ENCODE measurements around the gene PCDHGA5. TPM values are rescaled to one million over a fixed set of nuclear protein-coding genes. Genes with fewer than 3 reads are reported as not detected.
"Not testable (repeated sequence)": the region's sequence is repeated elsewhere in the genome, so short reads cannot be mapped to it uniquely, and the experiment has no call there.

PCDHGA5 gene
- total and polyA plus RNA-seq, 2 of the 8 experiments (the other 6 are each of a cell fraction or from before 2014, with no cell fraction given) = 1.1 to 1.3 TPM

- H4K91ac ChIP-seq (replicated peaks; ENCODE audit: insufficient read length, low read length); H2BK20ac ChIP-seq (ENCODE audit: low read length); H2BK5ac ChIP-seq (ENCODE audit: low read depth, low read length); H3K79me2 ChIP-seq (ENCODE audit: control insufficient read depth in 1 of 2, insufficient read depth in 2 of 2, low read length in 2 of 2); H3K14ac ChIP-seq (ENCODE audit: insufficient read length); H4K8ac ChIP-seq (ENCODE audit: extremely low read depth, insufficient read depth, low read length); H3K56ac ChIP-seq (replicated peaks; ENCODE audit: insufficient read length, low read depth, low read length); H2BK120ac ChIP-seq (replicated peaks; ENCODE audit: low read depth, low read length); H3K27ac ChIP-seq (ENCODE audit: low read depth, low read length); H4K5ac ChIP-seq (ENCODE audit: insufficient read length, low read depth, low read length); H3K23ac ChIP-seq (ENCODE audit: insufficient read length); H3K27me3 ChIP-seq (replicated peaks in 1 of 4; ENCODE audit: control insufficient read depth in 3 of 4, extremely low read depth in 1 of 4, insufficient read depth in 3 of 4, low read length in 3 of 4); H3K36me3 ChIP-seq (ENCODE audit: control insufficient read depth in 2 of 4, insufficient read depth in 4 of 4, low read length in 3 of 4); H4K20me1 ChIP-seq (replicated peaks in 1 of 2; ENCODE audit: control insufficient read depth in 1 of 2, insufficient read depth in 2 of 2, low read length in 2 of 2); H3K23me2 ChIP-seq (ENCODE audit: low read depth, low read length); H3K4ac ChIP-seq (replicated peaks; ENCODE audit: insufficient read length, low read depth, low read length); H2BK12ac ChIP-seq (ENCODE audit: low read depth, low read length); H2AK5ac ChIP-seq (ENCODE audit: low read depth, low read length); H3K18ac ChIP-seq (ENCODE audit: extremely low read depth, low read length); H3K79me1 ChIP-seq (ENCODE audit: low read depth, low read length); H2BK15ac ChIP-seq (ENCODE audit: low read length); H3K4me1 ChIP-seq (replicated peaks in 1 of 4; ENCODE audit: control insufficient read depth in 3 of 4, insufficient read depth in 4 of 4, low read length in 3 of 4): not testable (repeated sequence)
- 0 out of 2 replicates have a peak within 1 kb of the TSS, but pooled peaks have one; percentile 56 for H2AFZ ChIP-seq (ENCODE audit: low read length)
- peak within 1 kb of the TSS in 3 of 4 experiments; percentile 29 to 39 (median 37); a peak in 2 of 7 replicates for H3K9ac ChIP-seq (replicated peaks in 1 of 4; ENCODE audit: extremely low read depth in 1 of 4, low read depth in 3 of 4, low read length in 3 of 4)
- peaks cover 7 to 25% of the 10 kb centered on the region in 2 experiments; a peak in 3 of 4 replicates for H3K9me3 ChIP-seq (ENCODE audit: insufficient read depth in 2 of 2, low read depth in 1 of 2, low read length in 1 of 2)
- DNase-seq (ENCODE audit: low read depth in 1 of 2, low spot score in 2 of 2) (peak in 1 of 2 experiments; percentile 90), FAIRE-seq (peak; percentile 72)
- ChIA-PET POLR2A (ENCODE audit: partially characterized antibody) (interaction anchor here (0.8 to 1.3 kb wide), 3 partner anchors 13 to 104 kb away, joined by 3 read pairs; partner anchors contain the start of genes PCDHGA11 and PCDHGB2), CTCF (ENCODE audit: partially characterized antibody) (interaction anchor here (0.7 to 23.3 kb wide), 53 partner anchors 10 to 252 kb away, joined by 3 to 1236 read pairs (median 5); partner anchors contain the start of genes PCDHB10, PCDHB11, PCDHB14 and PCDHB15)
- peak within 1 kb of the TSS; percentile 58 to 70 (median 64) for H3K4me3 ChIP-seq (ENCODE audit: extremely low read depth in 1 of 4, insufficient read depth in 2 of 4, low read depth in 3 of 4, low read length in 4 of 4)
- H3K4me2 ChIP-seq (ENCODE audit: insufficient read depth in 1 of 2, low read depth in 2 of 2, low read length in 2 of 2) = peak within 1 kb of the TSS; percentile 68 to 70
- 7% methylated on average over 39 of the region's 51 CpGs; no CpG with 5 or more reads in 1 of the 2 experiments for WGBS, 2 experiments (ENCODE audit: extremely low coverage in 1 of 2, insufficient coverage in 1 of 2, insufficient read length in 1 of 2, insufficient replicate concordance in 2 of 2, low coverage in 1 of 2, low lambda C conversion rate in 2 of 2, missing lambda C conversion rate in 1 of 2)
- TF ChIP-seq JUND (IDR thresholded peaks at IDR 0.05; ENCODE audit: low read length) (0 out of 2 replicates have a peak, but pooled peaks have one; percentile 3), TAF1 (IDR thresholded peaks at IDR 0.05; ENCODE audit: low read depth, low read length) (0 out of 2 replicates have a peak, but pooled peaks have one; percentile 58), RBBP5 (IDR thresholded peaks at IDR 0.05; ENCODE audit: borderline replicate concordance, low read depth, low read length) (0 out of 2 replicates have a peak, but pooled peaks have one; percentile 66), SP4 (IDR thresholded peaks at IDR 0.05; ENCODE audit: low read length) (0 out of 2 replicates have a peak, but pooled peaks have one; percentile 49), POLR2A (IDR thresholded peaks at IDR 0.05; ENCODE audit: control extremely low read depth in 1 of 2, low read depth in 2 of 2, low read length in 2 of 2) (peak in 1 of 2 experiments; percentile 30; a peak in 1 of 3 replicates), TBP (IDR thresholded peaks at IDR 0.05; ENCODE audit: low read depth, low read length) (0 out of 2 replicates have a peak, but pooled peaks have one; percentile 32), SUZ12 (IDR thresholded peaks at IDR 0.05; ENCODE audit: low read length) (peak; percentile 41; the same call in 1 of the 2 replicates), ASH2L (IDR thresholded peaks at IDR 0.05; ENCODE audit: low read length) (peak; percentile 94), CTCF (IDR thresholded peaks at IDR 0.05; ENCODE audit: control extremely low read depth in 1 of 3, insufficient read depth in 1 of 3, low read depth in 1 of 3, low read length in 3 of 3) (peak; percentile 72 to 91 (median 78))
These were observed 44.0 kb downstream of the PCDHGA5 start, which contains the start of gene PCDHGB6 for GRCh38 chr5:141407790-141408505. Gene PCDHGB6 (plus strand): TSS chr5:141408021. CDS start chr5:141408203, 182 bp downstream.

Measured in H1 (cell line).